NCI-H2081 (cell line): Measurements from ENCODE around the gene PITPNC1.

Source experiments
- DNase-seq, 2 experiments: peaks; one replicate each; lab custom pipeline; 2025; lab: John Stamatoyannopoulos, UW

The PITPNC1 gene

GRCh38 chr17:67434061-67434525, 57.0 kb downstream of the PITPNC1 start:
- no peak for DNase-seq

GRCh38 chr17:67435122-67435521, 58.0 kb downstream of the PITPNC1 start:
- DNase-seq = no peak

- DNase-seq = no peak
Measured at GRCh38 chr17:67435786-67436185, 58.7 kb downstream of the PITPNC1 start.

DNA sequence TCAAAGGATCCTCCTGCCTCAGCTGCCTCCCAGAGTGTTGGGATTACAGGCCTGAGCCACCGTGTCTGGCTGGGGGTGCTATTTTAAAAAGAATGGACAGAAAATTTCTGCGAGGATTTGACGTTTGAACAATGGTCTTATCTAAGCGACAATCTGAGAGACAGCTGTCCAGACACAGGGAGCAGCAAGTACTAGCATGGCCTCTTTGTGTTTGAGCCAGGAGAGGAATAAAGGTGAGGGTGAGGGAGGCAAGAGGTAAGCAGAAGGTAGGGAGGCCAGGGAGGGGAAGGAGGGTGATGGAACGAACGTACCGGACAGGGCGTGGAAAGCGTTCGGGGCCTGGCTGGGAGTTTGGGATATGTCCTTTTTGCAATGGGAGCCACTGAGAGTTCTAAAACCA, 59.2 kb downstream of the PITPNC1 start:
- no peak for DNase-seq

DNA sequence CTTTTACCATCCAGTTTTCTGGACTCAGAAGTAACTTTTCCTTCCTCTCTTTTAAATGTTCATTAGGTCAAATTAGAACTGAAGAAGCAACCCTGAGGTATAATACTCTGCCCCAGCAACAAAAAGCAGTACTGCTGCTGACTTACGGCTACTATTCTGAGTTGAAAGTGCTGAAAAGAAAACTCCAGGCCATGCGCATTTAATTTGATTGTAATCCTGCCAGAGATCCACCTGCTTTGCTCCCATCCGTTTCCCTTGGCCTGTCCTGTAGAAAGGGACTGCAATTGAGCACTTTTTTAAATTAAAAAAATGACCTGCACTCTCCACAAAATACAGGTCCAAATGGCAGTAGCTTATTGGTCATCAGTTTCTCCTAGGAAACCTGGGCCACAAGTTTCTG, 61.6 kb downstream of the PITPNC1 start:
- no peak for DNase-seq

GRCh38 chr17:67439269-67439668, 62.2 kb downstream of the PITPNC1 start:
- no peak for DNase-seq

DNA sequence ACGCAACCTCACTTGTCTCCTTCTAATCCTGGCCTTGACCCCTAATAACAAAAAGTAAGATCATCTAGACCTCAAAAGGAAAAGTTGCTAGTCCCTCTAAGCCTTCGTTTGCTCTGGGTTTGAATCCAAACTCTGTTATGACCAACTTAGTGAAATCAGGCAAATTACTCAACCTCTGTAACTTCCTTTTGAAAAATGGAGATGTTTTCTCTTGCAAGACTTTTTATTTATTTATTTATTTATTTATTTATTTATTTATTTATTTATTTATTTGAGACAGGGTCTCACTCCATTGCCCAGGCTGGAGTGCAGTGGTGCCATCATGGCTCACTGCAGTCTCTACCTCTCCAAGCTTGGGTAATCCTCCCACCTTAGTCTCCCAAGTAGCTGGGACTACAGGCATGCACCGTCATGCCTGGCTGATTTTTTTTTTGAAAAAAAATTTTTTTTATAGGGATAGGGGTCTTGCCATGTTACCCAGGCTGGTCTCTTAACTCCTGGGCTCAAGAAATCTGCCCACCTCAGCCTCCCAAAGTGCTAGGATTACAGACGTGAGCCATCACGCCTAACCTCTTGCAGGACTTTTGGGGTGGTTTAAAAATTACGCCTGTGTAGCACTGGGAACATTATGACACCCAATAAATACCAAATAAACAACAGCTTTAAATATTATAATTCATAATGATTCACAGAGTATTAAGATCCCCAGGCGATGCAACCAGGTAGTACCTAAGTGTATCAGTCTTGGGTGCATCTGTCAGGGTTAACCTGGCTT, 63.4 kb downstream of the PITPNC1 start:
- DNase-seq = no peak

- DNase-seq = no peak
Measured at GRCh38 chr17:67441052-67441895, 64.2 kb downstream of the PITPNC1 start.

GRCh38 chr17:67441896-67442219, 64.8 kb downstream of the PITPNC1 start:
- no peak for DNase-seq

DNA sequence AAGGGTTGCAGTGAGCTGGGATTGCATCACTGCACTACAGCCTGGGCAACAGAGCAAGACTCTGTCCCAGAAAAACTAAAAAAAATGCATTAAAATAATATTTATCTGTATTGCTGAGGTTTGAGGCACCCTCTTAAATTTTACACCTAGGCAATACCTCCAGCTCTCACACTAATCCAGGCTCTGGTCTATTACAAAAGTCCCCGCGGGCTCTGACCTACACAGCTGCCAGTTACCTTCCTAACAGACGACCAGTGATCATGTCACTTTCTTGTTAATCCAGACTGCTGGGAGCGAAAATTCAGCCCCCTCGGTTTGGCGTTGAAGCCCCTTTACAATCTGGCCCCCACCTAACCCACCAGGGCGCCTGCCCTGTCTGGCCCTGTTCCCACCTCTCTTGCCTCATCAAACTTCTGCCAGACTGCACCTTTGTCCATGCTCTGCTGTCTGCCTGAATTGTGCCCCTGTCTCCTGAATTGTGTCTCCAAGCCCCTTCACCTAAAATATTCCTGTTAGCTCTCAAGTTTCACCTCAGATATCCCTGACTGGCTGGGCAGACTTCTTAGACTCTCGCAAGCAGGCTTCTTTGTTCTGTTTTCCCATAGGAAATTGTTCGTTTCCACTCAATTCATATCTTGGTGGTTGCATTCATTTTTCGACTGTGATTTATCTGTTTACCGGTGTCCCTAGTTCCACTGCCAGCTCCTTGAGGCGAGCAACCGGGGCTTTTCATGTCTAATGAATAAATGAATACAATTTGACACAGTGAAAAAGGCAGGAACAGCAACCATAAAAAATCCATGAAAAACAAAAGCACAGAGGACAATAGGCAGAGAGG, 65.9 kb downstream of the PITPNC1 start:
- DNase-seq = no peak

GRCh38 chr17:67443931-67444595, 67.0 kb downstream of the PITPNC1 start:
- DNase-seq = no peak

DNA sequence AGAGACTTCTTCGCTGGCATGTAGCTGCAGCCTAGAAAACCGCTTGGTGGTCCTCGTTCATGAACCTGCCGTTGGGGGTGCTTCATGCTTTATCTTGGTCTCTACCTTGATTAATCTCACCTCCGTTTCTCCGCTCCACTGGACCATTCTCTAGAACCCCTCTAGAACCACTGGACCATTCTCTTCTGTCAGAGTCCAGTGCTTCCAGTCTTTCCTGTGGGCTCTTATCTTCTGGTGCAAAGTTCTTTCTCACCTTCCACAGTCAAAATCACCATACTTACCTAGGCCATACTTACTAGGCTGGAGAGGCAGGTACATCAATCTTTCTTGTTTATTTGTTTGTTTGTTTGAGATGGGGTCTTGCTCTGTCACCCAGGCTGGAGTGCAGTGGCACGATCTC, 71.4 kb downstream of the PITPNC1 start:
- DNase-seq = no peak

DNA sequence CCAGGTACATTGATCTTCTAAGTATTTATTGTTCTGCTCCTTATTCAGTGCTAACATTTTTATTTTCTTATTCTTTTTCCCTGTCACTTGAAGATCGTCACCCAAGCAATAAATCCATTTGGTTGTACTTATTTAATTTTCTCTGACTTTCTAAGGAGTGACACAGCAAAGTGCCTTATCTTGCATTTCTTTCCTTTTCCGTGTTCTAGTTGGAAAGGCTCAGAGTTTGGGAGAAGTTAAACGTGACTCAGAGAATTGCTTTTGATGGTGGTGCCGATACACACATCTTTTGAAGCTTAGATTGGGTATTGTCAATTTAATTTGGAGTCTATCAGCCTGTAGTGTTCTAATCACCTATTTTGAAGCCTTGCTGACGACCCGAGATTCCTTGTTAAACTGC, 72.0 kb downstream of the PITPNC1 start:
- DNase-seq = no peak

DNA sequence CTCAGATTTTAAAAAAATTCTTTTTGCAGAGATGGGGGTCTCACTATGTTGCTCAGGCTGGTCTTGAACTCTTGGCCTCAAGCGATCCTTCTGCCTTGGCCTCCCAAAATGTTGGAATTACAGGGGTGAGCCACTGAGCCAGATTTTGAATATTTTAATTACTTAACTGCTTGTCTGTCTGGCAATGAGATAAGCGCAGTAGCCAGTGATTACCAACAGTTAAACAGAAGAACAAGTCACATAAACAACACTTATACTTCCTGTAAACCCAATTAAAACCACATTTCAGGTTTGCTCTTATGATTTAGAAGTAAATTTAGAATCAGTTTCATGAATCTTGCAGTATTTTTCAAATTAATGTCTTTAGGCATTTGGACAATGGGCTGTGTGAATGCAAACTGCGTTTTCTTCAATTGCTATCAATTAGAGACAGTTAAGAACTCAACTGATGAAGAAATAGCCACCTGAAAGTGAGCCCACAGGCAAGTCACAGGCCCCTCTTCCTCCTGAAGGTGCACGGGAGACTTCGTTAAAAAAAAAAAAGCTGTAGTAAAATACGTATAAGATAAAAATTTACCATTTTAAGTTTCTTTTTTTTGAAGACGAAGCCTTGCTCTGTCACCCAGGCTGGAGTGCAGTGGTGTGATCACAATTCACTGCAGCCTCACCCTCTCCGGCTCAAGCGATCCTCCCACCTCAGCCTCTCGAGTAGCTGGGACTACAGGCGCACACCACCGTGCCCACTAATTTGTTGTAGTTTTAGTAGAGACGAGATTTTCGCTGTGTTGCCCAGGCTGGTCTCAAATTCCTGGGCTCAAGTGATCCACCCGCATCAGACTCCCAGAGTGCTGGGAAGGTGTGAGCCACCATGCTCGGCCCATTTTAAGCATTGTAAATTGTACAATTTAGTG, 73.0 kb downstream of the PITPNC1 start:
- DNase-seq = no peak

DNA sequence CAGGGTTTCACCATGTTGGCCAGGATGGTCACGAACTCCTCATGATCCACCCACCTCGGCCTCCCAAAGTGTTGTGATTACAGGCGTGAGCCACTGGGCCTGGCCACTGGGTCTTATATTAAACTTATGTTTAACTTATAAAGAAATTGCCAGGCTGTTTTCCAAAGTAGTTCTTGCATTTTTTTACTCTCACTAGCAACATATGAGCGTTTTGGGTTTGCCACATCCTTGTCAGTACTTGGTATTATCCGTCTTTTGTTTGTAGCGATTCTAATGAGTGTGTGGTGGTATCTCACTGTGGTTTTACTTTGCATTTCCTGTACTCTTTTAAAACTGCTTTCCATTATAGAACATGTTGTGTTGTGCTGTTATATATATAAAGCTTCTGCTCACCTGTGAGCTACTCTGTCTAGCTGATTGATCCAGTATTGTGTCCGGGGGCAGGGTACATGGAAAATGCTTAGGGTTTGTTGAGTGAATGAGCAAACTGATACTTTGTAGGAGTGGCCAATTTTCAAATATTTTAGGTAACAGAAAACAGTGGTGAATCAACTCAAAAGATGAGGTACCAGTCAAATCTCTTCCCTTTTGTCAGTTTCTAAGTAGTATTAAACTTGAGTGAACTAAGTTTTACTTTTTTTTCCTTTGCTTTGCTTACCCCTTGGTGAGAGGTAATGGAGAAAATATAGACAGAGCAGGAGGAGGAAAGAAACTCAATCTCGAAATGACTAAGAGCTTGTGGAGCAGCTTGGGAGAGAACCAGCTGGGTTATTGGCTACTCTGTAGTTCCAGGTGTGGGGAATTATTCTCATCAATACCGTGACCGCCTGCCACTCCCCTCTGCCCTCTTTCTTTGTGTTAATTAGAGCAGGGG, 75.8 kb downstream of the PITPNC1 start:
- DNase-seq = peak in 1 of 2 experiments; percentile 30

DNA sequence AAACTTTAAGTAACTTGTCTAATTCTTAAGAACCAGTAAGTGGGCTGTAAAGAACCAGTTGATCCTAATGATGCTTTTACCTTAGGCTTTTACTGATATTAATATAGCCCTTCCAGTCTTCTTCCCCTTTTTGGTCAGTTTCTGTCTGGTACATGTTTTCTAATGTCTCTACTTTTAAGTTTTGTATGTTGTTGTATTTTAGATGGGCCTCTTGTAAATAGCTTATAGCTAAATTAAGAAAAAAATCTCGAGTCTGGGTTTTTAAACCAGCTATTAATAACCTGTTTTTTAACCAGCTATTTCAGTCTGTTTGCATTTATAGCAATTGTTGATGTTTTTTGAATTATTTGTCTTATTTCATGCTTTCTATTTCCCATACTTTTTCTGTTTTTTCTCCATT, 79.0 kb downstream of the PITPNC1 start:
- DNase-seq = no peak

DNA sequence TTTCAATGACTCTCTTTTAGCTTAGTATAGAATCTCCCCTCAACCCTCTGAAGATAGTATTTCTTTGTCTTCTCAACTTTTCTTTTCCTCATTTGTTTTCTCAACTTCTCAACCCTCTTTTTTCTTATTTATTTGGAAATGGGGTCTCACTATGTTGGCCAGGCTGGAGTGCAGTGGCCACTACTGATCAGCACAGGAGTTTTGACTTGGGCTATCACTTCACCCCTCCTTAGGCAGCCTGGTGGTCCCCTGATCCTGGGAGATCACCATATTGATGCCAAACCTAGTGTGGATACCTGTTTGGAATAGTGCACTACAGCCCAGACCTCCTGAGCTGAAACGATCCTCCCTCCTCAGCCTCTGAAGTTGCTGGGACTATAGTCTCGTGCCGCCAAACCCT, 79.8 kb downstream of the PITPNC1 start:
- no peak for DNase-seq

GRCh38 chr17:67458203-67458602, 81.1 kb downstream of the PITPNC1 start:
- DNase-seq = no peak

DNA sequence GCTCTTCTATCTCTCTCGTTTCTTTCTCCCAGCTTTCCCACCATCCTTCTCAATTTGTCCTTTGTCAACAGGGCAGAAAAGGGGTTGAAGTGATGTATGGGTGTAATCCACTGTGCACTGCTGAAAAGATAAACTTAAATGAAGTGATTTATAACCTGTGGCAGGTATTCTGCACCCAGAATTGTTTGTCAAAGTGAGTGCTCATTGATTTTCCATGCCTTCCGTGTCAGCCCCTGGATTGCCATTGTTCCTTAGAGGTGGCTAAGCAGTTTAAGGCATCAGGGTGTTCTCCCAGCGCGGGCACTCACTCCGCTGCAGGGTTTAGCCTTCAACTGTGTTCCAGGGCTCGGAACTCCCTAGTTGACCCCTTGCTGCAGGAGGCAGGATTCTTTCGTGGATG, 82.9 kb downstream of the PITPNC1 start:
- no peak for DNase-seq
